SK-N-SH (cell line): ENCODE measurements around the gene EYA2.

ENCODE experiments used
- CTCF ChIP-seq: fragments of 200-600 bp; sonication (generic); IDR thresholded peaks from 2 replicates; pipeline ENCODE4 v1.6.1; 2017; ENCODE audit warnings: antibody characterized with exemption, mild to moderate bottlenecking, moderate library complexity
- FOXJ3 ChIP-seq: sonication (generic); formaldehyde crosslinking; IDR thresholded peaks from 2 replicates; pipeline ENCODE4 v1.5.1; 2020; ENCODE audit warnings: mild to moderate bottlenecking, missing genetic modification reagents
- MEF2A ChIP-seq: IDR thresholded peaks from 2 replicates; pipeline ENCODE4 v1.4.0; 2012; ENCODE audit warnings: low read depth, borderline replicate concordance
- MXI1 ChIP-seq: IDR thresholded peaks from 2 replicates; pipeline ENCODE4 v1.6.1; 2012; ENCODE audit warnings: mild to moderate bottlenecking, low read depth, low read length, improper control_type of control experiment
- SMC3 ChIP-seq: IDR thresholded peaks from 2 replicates; pipeline ENCODE4 v1.6.1; 2012; ENCODE audit warnings: low read depth, low read length, improper control_type of control experiment
- YY1 ChIP-seq: IDR thresholded peaks from 2 replicates; pipeline ENCODE4 v1.4.0; 2012; ENCODE audit warnings: low read depth, mild to moderate bottlenecking
- TF ChIP-seq, protein P1 (sequence below): IDR thresholded peaks from 2 replicates; pipeline ENCODE4 v1.4.0; 2012; ENCODE audit warnings: low read depth, borderline replicate concordance
- TF ChIP-seq, protein P2 (sequence below): IDR thresholded peaks from 2 replicates; pipeline ENCODE4 v1.6.1; 2012; ENCODE audit warnings: mild to moderate bottlenecking, low read depth, low read length, moderate library complexity

- TF ChIP-seq CTCF (no peak), MEF2A (peak; percentile 48; the same call in 1 of the 2 replicates), YY1 (no peak), SMC3 (no peak), FOXJ3 (CRISPR knock-in tag) (no peak), MXI1 (no peak)
- TF ChIP-seq, protein P1, sequence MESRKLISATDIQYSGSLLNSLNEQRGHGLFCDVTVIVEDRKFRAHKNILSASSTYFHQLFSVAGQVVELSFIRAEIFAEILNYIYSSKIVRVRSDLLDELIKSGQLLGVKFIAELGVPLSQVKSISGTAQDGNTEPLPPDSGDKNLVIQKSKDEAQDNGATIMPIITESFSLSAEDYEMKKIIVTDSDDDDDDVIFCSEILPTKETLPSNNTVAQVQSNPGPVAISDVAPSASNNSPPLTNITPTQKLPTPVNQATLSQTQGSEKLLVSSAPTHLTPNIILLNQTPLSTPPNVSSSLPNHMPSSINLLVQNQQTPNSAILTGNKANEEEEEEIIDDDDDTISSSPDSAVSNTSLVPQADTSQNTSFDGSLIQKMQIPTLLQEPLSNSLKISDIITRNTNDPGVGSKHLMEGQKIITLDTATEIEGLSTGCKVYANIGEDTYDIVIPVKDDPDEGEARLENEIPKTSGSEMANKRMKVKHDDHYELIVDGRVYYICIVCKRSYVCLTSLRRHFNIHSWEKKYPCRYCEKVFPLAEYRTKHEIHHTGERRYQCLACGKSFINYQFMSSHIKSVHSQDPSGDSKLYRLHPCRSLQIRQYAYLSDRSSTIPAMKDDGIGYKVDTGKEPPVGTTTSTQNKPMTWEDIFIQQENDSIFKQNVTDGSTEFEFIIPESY = no peak
- TF ChIP-seq, protein P2, sequence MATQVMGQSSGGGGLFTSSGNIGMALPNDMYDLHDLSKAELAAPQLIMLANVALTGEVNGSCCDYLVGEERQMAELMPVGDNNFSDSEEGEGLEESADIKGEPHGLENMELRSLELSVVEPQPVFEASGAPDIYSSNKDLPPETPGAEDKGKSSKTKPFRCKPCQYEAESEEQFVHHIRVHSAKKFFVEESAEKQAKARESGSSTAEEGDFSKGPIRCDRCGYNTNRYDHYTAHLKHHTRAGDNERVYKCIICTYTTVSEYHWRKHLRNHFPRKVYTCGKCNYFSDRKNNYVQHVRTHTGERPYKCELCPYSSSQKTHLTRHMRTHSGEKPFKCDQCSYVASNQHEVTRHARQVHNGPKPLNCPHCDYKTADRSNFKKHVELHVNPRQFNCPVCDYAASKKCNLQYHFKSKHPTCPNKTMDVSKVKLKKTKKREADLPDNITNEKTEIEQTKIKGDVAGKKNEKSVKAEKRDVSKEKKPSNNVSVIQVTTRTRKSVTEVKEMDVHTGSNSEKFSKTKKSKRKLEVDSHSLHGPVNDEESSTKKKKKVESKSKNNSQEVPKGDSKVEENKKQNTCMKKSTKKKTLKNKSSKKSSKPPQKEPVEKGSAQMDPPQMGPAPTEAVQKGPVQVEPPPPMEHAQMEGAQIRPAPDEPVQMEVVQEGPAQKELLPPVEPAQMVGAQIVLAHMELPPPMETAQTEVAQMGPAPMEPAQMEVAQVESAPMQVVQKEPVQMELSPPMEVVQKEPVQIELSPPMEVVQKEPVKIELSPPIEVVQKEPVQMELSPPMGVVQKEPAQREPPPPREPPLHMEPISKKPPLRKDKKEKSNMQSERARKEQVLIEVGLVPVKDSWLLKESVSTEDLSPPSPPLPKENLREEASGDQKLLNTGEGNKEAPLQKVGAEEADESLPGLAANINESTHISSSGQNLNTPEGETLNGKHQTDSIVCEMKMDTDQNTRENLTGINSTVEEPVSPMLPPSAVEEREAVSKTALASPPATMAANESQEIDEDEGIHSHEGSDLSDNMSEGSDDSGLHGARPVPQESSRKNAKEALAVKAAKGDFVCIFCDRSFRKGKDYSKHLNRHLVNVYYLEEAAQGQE = no peak
Observed at GRCh38 chr20:47204008-47204849, 309.6 kb downstream of the EYA2 start.
